HG02678 (cell line): ENCODE data around the gene C9orf78.
A peak's percentile ranks its signal among the peaks of the same experiment; 100 is the strongest.
"Not testable (repeated sequence)": the region's sequence is repeated elsewhere in the genome, so short reads cannot be mapped to it uniquely, and the experiment has no call there.

Source experiments
- ATAC-seq: cut with Tn5 transposase; IDR thresholded peaks from one replicate; pipeline ENCODE4 v1.9.1; 2021; ENCODE audit warnings: mild to moderate bottlenecking, moderate library complexity; ENCODE audit not compliant: unreplicated experiment

C9orf78 gene

GRCh38 chr9:129813661-129814060, 21.4 kb downstream of the C9orf78 start:
- no peak for ATAC-seq

- ATAC-seq: no peak
Observed at GRCh38 chr9:129812385-129812784, 22.7 kb downstream of the C9orf78 start.

DNA sequence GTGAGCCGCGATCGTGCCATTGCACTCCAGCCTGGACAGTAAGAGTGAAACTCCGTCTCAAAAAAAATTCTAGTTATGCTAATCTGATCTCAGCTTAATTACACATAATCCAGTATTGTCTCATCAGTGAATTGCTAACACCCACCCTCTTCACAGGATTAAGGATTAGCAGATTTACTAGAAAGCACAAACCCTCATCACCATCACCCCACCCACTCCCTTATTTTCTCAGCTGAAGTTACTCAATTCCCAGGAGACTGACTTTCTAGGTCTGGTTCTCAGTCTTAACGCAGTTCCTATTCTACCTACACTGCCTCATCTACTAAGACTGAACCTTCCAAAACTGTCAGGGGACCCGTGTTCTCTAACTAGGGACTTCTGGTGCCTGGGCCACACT, 23.1 kb downstream of the C9orf78 start:
- ATAC-seq: no peak

- ATAC-seq: no peak
Observed at GRCh38 chr9:129810788-129811187, 24.3 kb downstream of the C9orf78 start.

- ATAC-seq: no peak
Observed at GRCh38 chr9:129810116-129810515, 25.0 kb downstream of the C9orf78 start.

GRCh38 chr9:129809346-129809745, 25.7 kb downstream of the C9orf78 start:
- no peak for ATAC-seq

DNA sequence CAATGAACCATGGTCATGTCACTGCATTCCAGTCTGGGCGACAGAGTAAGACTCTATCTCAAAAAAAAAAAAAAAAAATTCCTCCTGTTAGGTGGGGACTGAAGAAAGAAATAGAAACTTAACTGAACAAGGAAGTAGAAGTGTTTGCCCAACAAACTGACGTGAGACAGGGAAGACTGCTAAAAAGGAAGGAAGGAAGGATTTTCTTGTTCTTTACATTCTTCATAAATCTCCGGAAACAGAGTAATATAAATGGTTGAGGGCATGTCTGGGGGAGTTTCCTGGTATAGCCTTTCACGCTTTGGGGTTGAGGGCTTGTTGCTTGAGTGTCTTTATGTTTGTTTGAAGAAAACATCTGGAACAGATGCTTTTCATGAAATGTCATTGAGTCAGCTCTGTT, 29.0 kb downstream of the C9orf78 start:
- ATAC-seq: no peak

GRCh38 chr9:129803676-129804060, 31.4 kb downstream of the C9orf78 start:
- ATAC-seq: no peak

- peak; percentile 91 for ATAC-seq
Observed at GRCh38 chr9:129802833-129803675, 32.0 kb downstream of the C9orf78 start, which contains the start of gene TOR1B. Gene TOR1B, plus strand, starts transcription at chr9:129803184. Its CDS starts 29 bp downstream, at chr9:129803213.

GRCh38 chr9:129801504-129801903, 33.6 kb downstream of the C9orf78 start:
- no peak for ATAC-seq

DNA sequence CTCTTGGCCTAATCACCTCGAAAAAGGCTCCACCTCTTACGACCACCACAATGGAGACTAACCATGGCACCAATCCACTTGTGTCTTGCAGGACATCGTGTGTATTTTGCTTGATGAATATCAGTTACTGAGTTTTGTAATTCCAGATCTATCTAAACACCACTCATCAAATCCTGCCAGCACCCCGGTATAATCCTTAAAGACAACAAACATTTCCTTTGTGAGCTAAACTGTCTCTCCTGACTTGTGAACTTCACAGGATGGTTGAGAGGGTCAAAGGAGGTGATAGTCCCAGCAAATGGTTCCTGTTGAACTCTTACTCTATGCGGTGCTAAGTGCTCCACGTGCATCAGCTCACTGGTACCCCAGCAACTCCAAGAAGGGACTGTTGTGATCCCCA, 36.1 kb downstream of the C9orf78 start:
- no peak for ATAC-seq

DNA sequence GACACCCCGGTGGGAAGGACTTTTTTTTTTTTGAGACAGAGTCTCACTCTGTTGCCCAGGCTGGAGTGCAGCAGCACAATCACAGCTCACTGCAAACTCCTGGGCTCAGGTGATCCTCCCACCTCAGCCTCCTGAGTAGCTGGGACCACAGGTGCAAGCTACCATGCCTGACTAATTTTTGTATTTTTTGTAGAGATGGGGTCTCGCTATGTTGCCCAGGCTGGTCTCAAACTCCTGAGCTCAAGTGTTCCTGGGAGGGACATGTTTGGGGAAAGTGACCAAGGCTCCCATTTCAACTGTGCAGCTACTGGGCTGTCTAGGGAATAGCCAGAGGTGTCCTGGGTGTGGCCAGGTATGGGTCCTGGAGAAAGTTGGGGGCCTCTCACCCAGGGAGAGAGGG, 39.0 kb downstream of the C9orf78 start:
- ATAC-seq: not testable (repeated sequence)

- ATAC-seq: no peak
Observed at GRCh38 chr9:129794549-129794948, 40.5 kb downstream of the C9orf78 start.

- no peak for ATAC-seq
Observed at GRCh38 chr9:129786481-129786880, 48.6 kb downstream of the C9orf78 start.

DNA sequence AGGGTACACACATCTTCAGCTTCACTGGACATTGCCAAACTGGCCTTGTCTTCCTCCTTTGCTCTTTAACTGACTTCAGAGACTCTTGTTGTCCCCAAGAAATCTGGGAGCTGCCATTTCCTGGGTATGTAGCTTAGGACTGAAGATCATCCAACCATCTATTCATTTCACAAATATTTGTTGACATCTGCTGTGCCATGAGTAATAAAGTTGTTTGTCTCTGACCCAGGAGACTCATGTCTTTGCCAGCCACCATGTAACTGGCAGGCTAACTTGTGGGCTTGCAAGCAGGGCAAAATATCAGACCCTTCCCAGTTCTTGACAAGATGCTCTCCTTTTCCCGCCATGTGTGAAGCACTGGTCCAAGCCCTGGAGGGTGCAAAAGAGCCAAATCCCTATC, 49.2 kb downstream of the C9orf78 start:
- ATAC-seq: no peak

GRCh38 chr9:129784970-129785369, 50.1 kb downstream of the C9orf78 start:
- not testable (repeated sequence) for ATAC-seq

DNA sequence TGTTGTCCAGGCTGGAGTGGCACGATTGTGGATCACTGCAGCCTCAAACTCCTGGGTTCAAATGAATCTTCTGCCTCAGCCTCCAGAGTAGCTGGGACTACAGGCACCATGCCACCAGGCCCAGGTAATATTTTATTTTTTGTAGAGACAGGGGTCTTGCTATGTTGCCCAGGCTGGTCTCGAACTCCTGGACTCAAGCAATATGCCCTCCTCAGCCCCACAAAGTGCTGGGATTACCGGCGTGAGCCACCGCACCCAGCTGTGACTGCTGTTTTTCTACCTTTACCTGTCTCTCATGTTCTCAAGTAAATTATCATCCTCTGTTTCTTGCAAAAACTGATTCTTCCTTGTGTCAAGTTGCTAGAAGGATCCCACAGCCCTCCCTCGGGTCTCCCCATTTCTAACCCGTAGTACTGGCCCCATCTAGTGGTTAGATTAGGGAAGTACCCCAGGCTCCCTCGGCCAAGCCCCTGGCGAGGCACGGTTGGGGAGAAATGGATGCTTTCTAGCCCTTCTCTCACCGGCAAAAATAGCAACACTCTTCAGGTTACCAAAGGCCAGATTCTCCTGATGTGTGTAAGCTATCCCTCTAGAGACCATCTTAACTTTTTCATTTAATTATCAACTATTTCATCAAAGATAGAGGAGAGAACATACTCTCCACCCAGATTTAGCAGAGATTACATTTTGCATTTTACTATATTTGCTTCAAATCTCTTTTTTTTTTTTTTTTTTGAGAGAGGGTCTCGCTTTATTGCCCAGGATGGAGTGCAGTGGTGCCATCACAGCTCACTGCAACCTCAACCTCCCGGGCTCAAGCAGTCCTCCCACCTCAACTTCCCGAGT, 51.3 kb downstream of the C9orf78 start:
- peak; percentile 57 for ATAC-seq

DNA sequence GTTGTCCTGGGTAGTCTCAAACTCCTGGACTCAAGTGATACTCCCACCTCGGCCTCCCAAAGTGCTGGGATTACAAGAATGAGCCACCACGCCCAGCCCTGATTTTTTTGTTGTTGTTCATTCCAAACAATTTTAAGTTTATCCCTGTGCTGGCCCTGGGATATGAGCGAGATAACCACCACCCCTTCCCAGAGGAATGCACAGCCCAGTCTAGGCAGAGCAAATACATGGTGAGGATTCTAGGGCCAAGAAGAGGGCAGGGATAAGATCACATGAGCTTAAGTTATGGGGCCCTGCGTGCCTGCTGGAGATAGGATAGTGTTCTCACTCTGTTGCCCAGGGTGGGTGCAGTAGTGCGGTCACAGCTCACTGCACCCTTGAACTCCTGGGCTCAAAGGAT, 53.1 kb downstream of the C9orf78 start:
- no peak for ATAC-seq

GRCh38 chr9:129781131-129781530, 53.9 kb downstream of the C9orf78 start:
- no peak for ATAC-seq

DNA sequence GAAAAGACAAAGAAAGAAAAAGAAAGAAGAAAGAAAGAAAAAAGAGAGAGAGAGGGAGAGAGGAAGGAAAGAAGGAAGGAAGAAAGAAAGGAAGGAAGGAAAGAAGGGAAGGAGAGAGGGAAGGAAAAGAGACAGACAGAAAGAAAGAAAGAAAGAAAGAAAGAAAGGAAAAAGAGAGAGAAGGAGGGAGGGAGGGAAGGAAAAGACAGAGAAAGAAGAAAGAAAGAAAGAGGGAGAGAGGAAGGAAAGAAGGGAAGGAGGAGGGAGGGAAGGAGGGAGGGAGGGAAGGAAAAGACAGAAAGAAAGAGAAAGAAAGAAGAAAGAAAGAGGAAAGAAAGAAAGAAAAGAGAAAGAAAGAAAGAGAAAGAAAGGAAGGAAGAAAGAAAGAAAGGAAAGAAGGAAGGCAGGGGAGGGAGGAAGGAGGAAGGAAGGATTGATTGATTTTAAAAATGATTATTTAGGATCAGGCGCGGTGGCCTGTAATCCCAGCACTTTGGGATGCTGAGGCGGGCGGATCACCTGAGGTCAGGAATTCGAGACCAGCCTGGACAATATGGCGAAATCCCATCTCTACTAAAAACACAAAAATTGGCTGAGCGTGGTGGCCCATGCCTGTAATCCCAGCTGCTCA, 55.4 kb downstream of the C9orf78 start:
- ATAC-seq: no peak

DNA sequence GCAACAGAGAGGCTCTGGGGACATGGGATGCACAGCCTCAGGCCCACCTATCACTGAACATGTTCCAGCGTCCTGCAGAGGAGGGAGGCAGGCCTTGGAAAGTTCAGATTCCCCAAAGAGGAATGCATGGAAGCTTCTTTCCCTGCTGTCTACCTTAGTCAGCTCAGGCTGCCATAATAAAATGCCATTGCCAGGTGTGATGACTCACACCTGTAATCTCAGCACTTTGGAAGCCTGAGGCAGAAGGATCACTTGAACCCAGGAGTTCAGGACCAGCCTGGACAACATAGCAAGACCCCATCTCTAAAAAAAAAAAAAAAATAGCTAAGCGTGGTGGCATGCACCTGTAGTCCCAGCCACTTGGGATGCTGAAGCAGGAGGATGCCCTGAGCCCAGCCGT, 56.6 kb downstream of the C9orf78 start:
- no peak for ATAC-seq

DNA sequence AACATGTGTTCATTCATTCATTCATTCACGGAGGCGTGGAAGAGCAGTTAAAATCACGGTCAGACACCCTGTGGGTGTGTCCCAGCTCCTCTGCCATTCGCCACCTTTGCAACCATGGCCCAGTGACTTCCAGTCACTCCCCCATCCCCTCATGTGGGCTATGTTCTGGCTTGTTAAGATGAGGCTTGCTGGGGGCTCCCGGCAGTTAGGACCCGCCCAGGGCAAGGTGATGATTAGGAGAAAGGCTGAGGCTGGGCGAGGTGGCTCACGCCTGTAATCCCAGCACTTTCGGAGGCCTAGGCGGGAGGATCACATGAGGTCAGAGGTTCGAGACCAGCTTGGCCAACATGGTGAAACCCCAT, 57.3 kb downstream of the C9orf78 start:
- no peak for ATAC-seq
